NCI-H2196 (cell line): ENCODE results near the gene P2RY2.
"Not testable (repeated sequence)": the region's sequence is repeated elsewhere in the genome, so short reads cannot be mapped to it uniquely, and the experiment has no call there.

Experiments
- DNase-seq: peaks from one replicate; lab custom pipeline; 2025; ENCODE audit not compliant: unreplicated experiment; lab: John Stamatoyannopoulos, UW

The P2RY2 gene

DNA sequence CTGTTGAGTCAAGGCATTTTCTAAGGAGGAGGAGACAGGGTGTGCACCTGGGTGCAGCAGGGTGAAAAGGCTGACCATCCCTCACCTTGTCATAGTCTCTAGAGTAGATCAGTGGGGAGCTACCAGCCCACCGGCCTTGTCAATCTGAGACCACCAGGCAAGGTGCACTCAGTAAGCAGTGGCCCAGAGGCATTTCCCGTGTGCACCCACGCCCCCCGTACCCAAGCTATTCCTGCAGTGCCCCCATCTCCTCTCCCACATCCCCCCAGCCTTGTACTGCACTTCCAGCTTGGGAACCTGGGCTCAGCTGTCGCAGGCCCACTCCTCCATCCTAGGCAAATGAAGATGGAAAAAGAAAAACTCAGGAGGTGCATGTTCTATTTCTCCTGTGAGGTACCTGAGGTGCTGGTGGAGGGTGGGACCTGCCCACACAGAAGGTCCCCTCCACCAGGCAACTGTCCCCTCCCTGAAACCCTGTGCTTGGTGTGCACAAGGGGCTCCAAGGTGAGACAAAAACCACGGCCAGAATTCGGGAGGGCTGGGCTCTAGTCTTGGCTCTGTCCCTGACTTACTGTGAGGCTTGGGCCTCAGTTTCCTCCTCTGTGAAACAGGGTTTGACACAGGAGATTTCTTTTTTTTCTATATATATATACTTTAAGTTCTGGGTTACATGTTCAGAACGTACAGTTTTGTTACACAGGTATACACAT is 8.4 kb downstream of the P2RY2 start:
- DNase-seq, result no peak

GRCh38 chr11:73227571-73228211 is 9.6 kb downstream of the P2RY2 start:
- peak; percentile 36 for DNase-seq

- DNase-seq, result no peak
These were observed 10.4 kb downstream of the P2RY2 start for GRCh38 chr11:73228268-73229134.

DNA sequence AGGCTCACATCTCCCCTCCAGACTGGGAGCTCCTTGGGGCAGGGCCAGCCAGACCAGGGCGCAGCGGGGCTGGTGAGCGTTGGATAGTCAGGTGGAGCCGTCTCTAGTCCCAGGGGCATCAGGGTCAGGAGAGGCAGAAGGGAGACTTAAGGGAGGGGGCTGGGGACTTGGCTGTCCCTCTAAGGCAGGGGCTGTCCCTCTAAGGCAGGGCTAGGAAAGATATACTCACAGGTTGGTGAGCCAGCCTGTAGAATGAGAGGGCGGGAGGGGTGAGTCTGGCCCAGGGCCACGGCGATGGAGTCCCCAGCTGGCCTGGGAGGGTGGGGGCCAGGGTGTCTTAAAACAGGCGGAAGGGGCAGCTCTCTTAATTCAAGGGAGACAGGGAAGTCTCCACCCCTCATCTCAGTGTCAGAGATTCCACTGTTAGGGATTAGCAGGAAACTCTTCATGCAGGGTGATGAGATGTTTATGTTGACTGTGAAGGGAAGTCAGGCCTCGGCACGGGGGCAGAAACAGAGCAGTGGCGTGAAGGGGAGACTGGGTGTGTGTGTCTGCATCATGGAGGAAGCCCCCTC is 11.3 kb downstream of the P2RY2 start:
- no peak for DNase-seq

DNA sequence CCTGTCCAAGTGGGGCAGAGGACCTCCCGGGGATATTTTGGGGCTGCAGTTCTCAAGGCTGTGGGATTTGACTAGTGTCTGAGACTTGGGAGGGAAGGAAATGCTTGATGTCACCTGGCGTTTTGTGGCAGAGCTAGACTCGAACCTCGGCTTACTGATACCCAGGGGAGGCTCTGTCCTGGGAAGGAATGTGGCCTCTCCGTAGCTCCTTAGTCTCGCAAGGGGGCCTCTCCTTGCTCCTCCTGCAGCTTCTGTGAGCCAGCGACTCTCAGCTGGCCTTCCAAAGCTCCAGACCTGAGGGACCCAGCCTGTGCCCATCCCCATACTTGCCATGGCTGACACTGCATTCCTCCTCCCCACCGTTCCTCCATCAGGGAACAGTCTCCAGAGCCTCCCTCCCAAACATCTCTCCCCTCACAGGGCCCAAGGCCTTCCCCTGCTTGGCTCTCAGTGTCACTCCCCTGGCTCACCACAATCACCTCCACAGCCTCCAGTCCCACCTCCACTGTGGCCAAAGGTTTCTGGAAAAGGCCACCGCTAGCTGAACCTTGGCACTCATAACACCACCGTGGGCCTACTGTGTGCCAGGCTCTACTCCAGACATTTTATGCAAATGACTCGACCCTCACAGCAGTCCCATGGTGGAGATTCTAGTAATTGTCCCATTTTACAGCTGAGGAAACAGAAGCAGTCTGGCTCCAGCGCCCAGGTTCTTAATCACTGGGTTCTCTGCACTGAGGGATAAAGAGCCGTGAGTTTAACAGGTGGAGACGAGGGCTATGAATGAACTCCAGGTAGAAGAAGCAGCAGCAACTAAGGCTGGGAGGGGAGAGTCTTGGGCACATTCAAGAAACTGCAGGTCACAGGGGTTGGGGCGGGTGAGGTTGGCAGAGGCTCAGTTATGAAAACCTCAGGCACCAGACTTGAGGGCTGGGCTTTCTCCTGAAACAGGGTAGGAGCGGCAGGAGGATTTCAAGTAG is 12.1 kb downstream of the P2RY2 start:
- no peak for DNase-seq

DNA sequence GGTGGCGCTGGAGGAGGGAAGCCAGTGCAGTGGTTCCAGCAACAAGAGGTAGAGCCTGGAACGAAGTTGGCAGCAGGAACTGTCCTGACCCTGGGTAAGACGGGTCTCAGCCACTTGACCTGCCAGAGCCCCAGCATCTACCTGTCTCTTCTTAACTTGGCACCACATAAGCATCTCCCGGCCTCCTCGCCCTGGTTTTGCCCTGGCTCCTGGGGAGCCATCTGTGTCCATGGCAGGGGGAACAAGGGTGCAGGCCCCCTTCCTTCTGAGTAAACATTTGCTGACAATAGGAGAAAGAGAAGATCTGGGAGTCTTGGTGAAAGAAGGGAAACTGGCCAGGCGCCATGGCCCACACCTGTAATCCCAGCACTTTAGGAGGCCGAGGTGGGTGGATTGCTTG is 12.8 kb downstream of the P2RY2 start:
- no peak for DNase-seq

DNA sequence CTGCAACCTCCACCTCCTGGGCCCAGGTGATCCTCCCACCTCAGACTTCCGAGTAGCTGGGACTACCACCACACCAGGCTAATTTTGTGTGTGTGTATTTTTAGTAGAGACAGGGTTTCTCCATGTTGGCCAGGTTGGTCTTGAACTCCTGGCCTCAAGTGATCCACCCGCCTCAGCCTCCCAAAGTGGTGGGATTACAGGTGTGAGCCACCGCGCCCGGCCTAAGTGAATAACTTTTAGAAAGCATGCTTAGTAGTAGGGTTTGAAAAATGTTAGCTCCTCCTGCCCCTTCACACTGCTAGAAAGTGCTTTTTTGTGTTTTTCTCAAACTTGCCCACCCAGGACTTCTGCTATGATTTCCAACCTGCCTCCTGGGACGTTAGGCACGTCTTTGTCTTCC is 14.4 kb downstream of the P2RY2 start:
- not testable (repeated sequence) for DNase-seq

GRCh38 chr11:73233211-73233610 is 15.1 kb downstream of the P2RY2 start:
- DNase-seq, result no peak

DNA sequence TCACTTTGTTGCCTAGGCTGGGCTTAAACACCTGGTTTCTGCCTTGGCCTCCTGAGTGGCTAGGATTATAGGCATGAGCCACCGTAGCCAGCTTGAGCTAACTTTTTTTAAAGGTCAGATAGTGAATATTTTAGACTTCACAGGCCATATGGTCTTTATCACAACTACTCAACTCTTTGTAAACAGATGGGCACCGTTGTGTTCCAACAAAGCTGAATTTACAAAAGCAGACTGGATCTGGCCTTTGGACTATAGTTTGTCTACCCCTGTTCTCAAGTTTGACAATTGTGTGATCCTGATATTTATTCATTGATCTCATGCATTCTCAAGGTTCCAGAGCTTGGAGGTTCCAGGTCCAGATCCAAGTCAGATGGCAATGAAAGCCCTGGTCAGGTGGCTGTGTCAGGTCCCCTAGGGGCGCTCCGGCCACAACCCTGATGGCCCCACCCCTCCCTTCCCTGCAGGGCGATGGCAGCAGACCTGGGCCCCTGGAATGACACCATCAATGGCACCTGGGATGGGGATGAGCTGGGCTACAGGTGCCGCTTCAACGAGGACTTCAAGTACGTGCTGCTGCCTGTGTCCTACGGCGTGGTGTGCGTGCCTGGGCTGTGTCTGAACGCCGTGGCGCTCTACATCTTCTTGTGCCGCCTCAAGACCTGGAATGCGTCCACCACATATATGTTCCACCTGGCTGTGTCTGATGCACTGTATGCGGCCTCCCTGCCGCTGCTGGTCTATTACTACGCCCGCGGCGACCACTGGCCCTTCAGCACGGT is 15.8 kb downstream of the P2RY2 start:
- DNase-seq, result no peak

GRCh38 chr11:73234471-73235181 is 16.5 kb downstream of the P2RY2 start:
- DNase-seq, result no peak

- DNase-seq, result no peak
These were observed 17.2 kb downstream of the P2RY2 start for GRCh38 chr11:73235236-73235786.

DNA sequence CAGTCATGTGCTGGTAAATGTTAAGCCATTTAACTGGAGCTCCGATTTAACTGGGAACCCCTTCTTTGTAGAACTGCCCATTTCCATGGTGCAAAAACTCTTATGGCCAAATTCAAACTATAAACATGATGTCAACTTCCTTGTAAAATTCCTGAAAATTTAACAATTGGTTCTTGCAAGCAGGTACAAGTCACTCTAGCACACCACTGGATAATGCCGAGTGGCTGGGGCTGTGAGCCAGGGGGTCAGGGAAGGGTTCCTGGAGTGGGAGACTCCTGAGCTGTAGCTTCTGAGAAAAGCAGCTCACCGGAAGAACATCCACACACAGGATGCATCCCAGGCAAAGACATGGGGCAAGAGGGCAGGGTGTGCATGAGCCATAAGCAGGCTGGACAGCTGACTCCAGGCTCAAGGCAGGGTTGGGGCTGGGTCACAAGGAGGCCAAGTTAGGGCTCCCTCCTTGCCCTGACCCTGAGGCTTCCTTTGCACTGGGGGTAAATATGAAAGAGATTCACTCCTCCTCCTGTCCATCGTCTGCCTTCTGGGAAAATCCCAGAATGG is 18.2 kb downstream of the P2RY2 start:
- DNase-seq, result no peak

DNA sequence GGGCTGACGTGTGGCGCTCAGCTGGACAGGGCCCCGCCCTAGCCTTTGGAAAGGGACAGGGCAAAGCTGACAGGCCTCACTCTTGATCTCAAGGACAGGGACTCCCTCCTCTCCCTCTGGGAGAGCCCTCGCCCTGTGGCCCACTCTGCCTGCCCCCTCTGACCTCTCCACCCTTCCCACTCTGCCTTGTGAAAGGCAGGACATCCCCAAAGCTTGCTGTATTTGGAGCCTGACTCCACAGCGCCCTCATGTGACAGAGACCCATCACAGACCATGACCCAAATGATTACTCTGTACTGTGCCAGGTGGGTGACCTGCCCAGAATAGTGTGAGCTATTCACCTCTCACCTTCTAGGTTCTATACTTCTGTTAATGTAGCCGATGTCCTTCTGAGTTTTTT is 18.8 kb downstream of the P2RY2 start:
- DNase-seq, result peak; percentile 18

GRCh38 chr11:73237471-73238290 is 19.6 kb downstream of the P2RY2 start:
- no peak for DNase-seq

DNA sequence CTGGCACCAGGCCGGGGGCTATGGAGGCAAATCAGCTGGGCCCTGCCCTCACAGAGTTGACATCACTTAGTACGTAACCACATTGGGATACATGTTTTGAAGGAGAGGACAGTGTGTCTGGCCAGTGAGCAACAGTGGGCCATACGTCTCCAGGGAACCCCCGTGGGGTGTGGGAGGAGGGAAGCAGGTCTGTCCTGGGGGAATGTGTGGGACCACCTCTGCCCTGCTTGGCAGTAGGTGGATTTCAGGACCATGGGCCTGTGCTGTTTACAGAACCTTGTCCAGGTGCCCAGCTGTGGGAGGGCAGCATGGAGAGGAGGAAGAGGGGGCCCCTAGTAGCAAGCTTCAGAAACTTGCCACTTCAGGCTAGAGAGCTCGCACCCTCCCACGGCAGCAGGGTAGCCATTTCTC is 21.0 kb downstream of the P2RY2 start:
- no peak for DNase-seq

DNA sequence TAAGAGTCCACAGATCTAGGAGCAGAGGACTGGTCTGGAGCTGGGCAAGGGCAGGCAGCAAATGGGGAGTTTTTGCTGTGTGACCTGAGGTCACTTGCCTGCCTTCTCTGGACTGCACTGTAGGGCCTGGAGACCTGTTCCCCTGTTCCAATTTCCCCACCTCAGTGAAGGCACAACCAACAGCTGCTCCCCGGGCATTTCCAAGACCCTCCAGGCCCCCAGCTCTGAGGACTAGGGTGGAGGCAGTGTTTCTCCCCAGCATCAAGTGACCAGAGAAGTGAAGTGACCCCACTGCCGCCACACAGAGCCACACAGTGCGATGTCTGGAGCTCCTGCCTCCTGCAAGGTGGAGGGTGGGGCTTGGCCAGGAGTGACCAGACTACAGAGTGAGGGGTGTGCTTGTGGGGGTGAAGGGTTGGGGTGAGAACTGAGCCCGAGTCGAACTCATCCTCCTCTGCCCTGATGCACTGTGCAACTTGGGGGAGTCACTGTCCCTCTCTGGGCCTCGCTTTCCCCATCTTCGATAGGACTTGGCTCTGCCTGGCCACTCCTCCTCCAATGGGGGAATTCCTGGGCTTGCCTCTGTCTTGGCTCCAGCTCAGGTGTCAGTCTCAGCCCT is 21.6 kb downstream of the P2RY2 start:
- no peak for DNase-seq

DNA sequence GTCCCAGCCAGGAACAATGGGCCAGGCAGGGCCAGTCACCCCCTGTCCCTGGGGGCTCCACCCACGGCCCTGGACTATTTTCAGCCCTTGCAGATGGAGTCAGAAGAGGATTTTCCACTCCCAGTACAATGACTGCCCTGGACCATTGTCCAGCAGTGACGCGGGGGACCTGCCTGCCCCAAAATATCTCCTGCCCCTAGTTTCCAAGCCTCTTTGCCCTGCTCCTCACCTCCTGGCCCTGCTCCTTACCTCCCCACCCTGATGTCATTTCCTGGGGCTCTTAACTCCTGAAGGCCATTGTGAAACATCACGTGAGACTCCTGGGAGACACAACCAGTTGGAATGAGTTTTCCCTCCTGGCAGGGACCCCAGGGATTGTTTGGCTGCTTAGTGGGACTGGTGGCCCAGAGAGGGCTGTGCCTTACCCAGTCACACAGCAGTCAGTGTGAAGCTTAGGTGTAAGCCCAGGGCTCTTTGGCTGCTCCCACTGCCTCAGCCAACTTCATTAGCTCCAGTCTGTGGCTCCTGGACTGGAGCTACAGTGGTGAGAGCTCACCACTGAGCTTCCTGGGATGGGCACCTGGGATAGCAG is 22.2 kb downstream of the P2RY2 start:
- no peak for DNase-seq
